ENCODE results near the gene MAPKAP1. TPM values are rescaled to one million over a fixed set of nuclear protein-coding genes. Genes with fewer than 3 reads are reported as not detected.

The MAPKAP1 gene
- polyA plus RNA-seq, 1 donor from 2014 or later = 57.5 TPM

- TF ChIP-seq REST (IDR thresholded peaks at IDR 0.05; ENCODE audit: borderline replicate concordance) = no peak
These were observed 169.4 kb downstream of the MAPKAP1 start for GRCh38 chr9:125537442-125538091.

GRCh38 chr9:125536776-125537175 is 170.2 kb downstream of the MAPKAP1 start:
- Histone ChIP-seq H3K4me2 (ENCODE audit: low read length) (no peak overlapping the region), H4K20me1 (ENCODE audit: insufficient read depth) (no peaks in the 10 kb centered on the region), H3F3A (ENCODE audit: insufficient read depth, low read length, poor library complexity, severe bottlenecking) (no peaks in the 10 kb centered on the region), H3K4me3 (ENCODE audit: low read length) (no peak overlapping the region), H3K36me3 (ENCODE audit: insufficient read depth, low read length) (no peaks in the 10 kb centered on the region), H3K27ac (ENCODE audit: low read length) (no peak overlapping the region), H3K9ac (ENCODE audit: low read length) (no peak overlapping the region), H2AFZ (ENCODE audit: low read depth, low read length) (no peak overlapping the region), H3K9me2 (ENCODE audit: insufficient read depth, low read length) (no peaks in the 10 kb centered on the region), H3K9me3 (ENCODE audit: low read length) (no peaks in the 10 kb centered on the region), H3K27me3 (ENCODE audit: insufficient read depth, low read depth, low read length) (no peaks in the 10 kb centered on the region), H3K79me2 (replicated peaks; ENCODE audit: insufficient read depth, low read length) (no peaks in the 10 kb centered on the region)
- TF ChIP-seq MXI1 (conservative IDR thresholded peaks at IDR 0.05; ENCODE audit: poor library complexity, severe bottlenecking) (no peak), CTCF (IDR thresholded peaks at IDR 0.05; ENCODE audit: poor library complexity, severe bottlenecking) (no peak), POLR2AphosphoS5 (IDR thresholded peaks at IDR 0.05) (no peak), REST (IDR thresholded peaks at IDR 0.05; ENCODE audit: borderline replicate concordance) (no peak)

More at GRCh38 chr9:125537442-125538091, 169.4 kb downstream of the MAPKAP1 start:
- no peaks in the 10 kb centered on the region for H3K79me2 ChIP-seq (replicated peaks; ENCODE audit: insufficient read depth, low read length)
- no peak overlapping the region for H2AFZ ChIP-seq (ENCODE audit: low read depth, low read length)
- H3K4me2 ChIP-seq (ENCODE audit: low read length) = no peak overlapping the region
- H3K27ac ChIP-seq (ENCODE audit: low read length) = no peak overlapping the region
- H3F3A ChIP-seq (ENCODE audit: insufficient read depth, low read length, poor library complexity, severe bottlenecking) = no peaks in the 10 kb centered on the region
- no peaks in the 10 kb centered on the region for H3K27me3 ChIP-seq (ENCODE audit: insufficient read depth, low read depth, low read length)
- no peak overlapping the region for H3K4me3 ChIP-seq (ENCODE audit: low read length)
- H3K9me3 ChIP-seq (ENCODE audit: low read length) = no peaks in the 10 kb centered on the region
- H3K9me2 ChIP-seq (ENCODE audit: insufficient read depth, low read length) = no peaks in the 10 kb centered on the region
- H4K20me1 ChIP-seq (ENCODE audit: insufficient read depth) = no peaks in the 10 kb centered on the region
- H3K9ac ChIP-seq (ENCODE audit: low read length) = no peak overlapping the region
- no peaks in the 10 kb centered on the region for H3K36me3 ChIP-seq (ENCODE audit: insufficient read depth, low read length)
